GM18517 (cell line): ENCODE results near the gene ZNF28.
"Not testable (repeated sequence)": the region's sequence is repeated elsewhere in the genome, so short reads cannot be mapped to it uniquely, and the experiment has no call there.

ENCODE experiments used
- ATAC-seq: cut with Tn5 transposase; IDR thresholded peaks from one replicate; pipeline ENCODE4 v1.9.1; 2021; ENCODE audit warnings: mild to moderate bottlenecking, moderate library complexity; ENCODE audit not compliant: unreplicated experiment

Gene ZNF28

DNA sequence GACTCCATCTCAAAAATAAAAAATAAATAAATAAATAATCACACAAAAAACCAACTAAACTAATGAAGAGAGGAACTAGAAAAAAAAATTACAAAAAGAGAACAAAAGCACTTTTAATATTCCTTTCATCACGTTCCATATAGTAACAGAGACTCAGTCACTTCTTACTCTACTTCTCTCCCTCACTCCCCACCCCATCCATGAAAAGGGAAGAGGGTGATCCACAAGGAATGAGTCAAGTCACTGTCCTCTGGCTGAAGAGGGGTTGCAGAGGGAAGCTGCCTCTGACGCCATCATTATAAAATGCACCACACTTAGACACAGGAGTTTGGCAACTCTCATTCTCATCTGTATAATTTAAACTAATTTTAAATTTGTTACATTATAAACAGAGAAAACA lies 38.6 kb downstream of the ZNF28 start:
- not testable (repeated sequence) for ATAC-seq

DNA sequence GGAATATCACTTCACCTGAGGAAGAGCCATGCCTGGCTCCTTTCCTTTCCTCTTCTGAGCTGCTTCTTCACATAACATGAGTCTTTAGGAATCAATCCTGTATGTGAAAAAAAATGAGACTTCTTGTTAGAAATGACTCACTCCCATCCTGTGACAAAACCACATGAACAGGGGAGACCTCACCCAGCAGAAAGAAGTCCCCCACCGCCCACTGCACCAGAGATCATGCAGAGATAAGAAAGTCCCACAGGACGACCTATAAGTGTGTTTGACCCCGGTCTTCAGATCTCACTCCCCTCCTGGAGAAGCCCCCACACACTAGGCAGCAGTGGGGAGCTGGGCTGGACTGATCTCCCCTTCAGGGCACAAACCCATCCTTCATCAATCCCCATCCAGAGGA lies 42.6 kb downstream of the ZNF28 start:
- ATAC-seq = no peak

- ATAC-seq = not testable (repeated sequence)
Observed at GRCh38 chr19:52756447-52756846, 65.0 kb downstream of the ZNF28 start.

- no peak for ATAC-seq
Observed at GRCh38 chr19:52749780-52750179, 71.7 kb downstream of the ZNF28 start.

DNA sequence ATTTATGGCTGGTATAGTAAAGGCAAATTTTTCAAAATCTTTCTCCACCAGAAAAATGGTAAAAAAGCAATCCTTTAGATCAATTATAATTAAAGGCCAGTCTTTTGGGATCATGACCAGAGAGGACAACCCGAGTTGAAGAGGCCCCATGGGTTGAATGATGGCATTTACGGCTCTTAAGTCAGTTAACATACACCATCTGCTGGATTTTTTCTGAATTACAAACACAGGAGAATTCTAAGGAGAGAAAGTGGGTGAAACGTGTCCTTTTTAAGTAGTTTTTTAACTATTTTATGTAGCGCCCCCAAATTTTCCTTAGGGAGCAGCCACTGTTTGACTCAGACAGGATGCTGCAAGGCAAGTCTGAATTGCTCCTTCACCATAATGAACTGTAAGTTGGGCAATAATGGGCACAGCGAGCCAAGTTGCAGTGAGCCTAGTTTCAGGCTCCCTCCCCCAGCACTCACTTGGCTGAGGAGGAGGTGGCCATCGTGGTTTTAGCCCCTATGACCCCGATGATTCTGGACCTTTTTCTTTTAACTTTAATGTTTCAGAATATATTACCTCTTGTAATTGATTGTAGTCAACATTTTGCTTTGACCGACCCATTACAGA lies 73.0 kb downstream of the ZNF28 start:
- no peak for ATAC-seq
